Hepatocyte (in vitro differentiated cells): ENCODE data around the gene ZNF454. TPM values are rescaled to one million over a fixed set of nuclear protein-coding genes. Genes with fewer than 3 reads are reported as not detected.

ENCODE experiments used
- DNase-seq: peaks from one replicate; pipeline ENCODE4 v3.0.0-alpha.2; 2016; ENCODE audit warnings: low spot score
- H2AFZ ChIP-seq: fragments of 200-600 bp; sonication (generic); 2 replicates; pipeline ENCODE4 v1.6.0; 2016; ENCODE audit warnings: antibody characterized with exemption, mild to moderate bottlenecking
- H3K27ac ChIP-seq: fragments of 200-600 bp; sonication (generic); 2 replicates; pipeline ENCODE4 v1.5.1; 2016; ENCODE audit warnings: mild to moderate bottlenecking
- H3K27me3 ChIP-seq: fragments of 200-600 bp; sonication (generic); 2 replicates; pipeline ENCODE4 v1.6.1; 2016
- H3K36me3 ChIP-seq: fragments of 200-600 bp; sonication (generic); replicated peaks from 2 replicates; pipeline ENCODE4 v1.5.1; 2016; ENCODE audit warnings: low read depth; ENCODE audit not compliant: insufficient read depth
- H3K4me1 ChIP-seq: fragments of 200-600 bp; sonication (generic); 2 replicates; pipeline ENCODE4 v1.5.1; 2016; ENCODE audit warnings: mild to moderate bottlenecking, moderate library complexity; ENCODE audit not compliant: insufficient read depth
- H3K4me2 ChIP-seq: fragments of 200-600 bp; sonication (generic); 2 replicates; pipeline ENCODE4 v1.6.0; 2016
- H3K4me3 ChIP-seq: fragments of 200-600 bp; sonication (generic); 2 replicates; pipeline ENCODE4 v1.5.1; 2016; ENCODE audit warnings: mild to moderate bottlenecking
- H3K79me2 ChIP-seq: fragments of 200-600 bp; sonication (generic); 2 replicates; pipeline ENCODE4 v1.6.0; 2017; ENCODE audit warnings: mild to moderate bottlenecking
- H3K9me2 ChIP-seq: fragments of 200-600 bp; sonication (generic); replicated peaks from 2 replicates; pipeline ENCODE4 v1.6.0; 2017; ENCODE audit warnings: mild to moderate bottlenecking; ENCODE audit not compliant: insufficient read depth
- H3K9me3 ChIP-seq: fragments of 200-600 bp; sonication (generic); 2 replicates; pipeline ENCODE4 v1.5.1; 2016; ENCODE audit warnings: low read depth, mild to moderate bottlenecking
- H4K20me1 ChIP-seq: fragments of 200-600 bp; sonication (generic); 2 replicates; pipeline ENCODE4 v1.6.0; 2016; ENCODE audit warnings: mild to moderate bottlenecking; ENCODE audit not compliant: insufficient read depth, poor library complexity, severe bottlenecking
- CTCF ChIP-seq: fragments of 200-600 bp; sonication (generic); IDR thresholded peaks from 2 replicates; pipeline ENCODE4 v1.5.1; 2016; ENCODE audit warnings: antibody characterized with exemption, mild to moderate bottlenecking; ENCODE audit not compliant: poor library complexity
- EZH2 ChIP-seq: fragments of 200-600 bp; sonication (generic); IDR thresholded peaks from 2 replicates; pipeline ENCODE4 v1.6.1; 2016; ENCODE audit warnings: antibody characterized with exemption, mild to moderate bottlenecking, borderline replicate concordance
- EZH2phosphoT487 ChIP-seq: fragments of 200-600 bp; sonication (generic); IDR thresholded peaks from one replicate; pipeline ENCODE4 v1.6.1; 2018; ENCODE audit warnings: antibody characterized with exemption, mild to moderate bottlenecking, low read depth, moderate library complexity; ENCODE audit not compliant: unreplicated experiment, severe bottlenecking
- WGBS: methylation state at CpG from one replicate; pipeline ENCODE4 v1.1.6; 2016; ENCODE audit warnings: low lambda C conversion rate; ENCODE audit errors: missing lambda C conversion rate; 5-methylcytosine and 5-hydroxymethylcytosine counted together
- polyA plus RNA-seq: library from polyadenylated mRNA; unstranded; fragments of >200 nt; fragmentation: Nextera tagmentation; extraction: Ambion mirVana; gene quantifications from 2 replicates; pipeline ENCODE4 v1.2.1, GENCODE V29; 2016
- total RNA-seq: library from RNA; depleted of rRNA; stranded (reverse); fragments of >200 nt; gene quantifications from 2 replicates; pipeline ENCODE4 v1.2.3, GENCODE V29; 2014

ZNF454 gene
- total and polyA plus RNA-seq, 2 experiments from 2014 or later = 0.07 TPM; not detected in 1

- no peak within 1 kb of the TSS for H2AFZ ChIP-seq
- H3K27me3 ChIP-seq = peaks cover 35% of the 10 kb centered on the region
- no peaks in the 10 kb centered on the region for H3K9me3 ChIP-seq
- no peaks in the 10 kb centered on the region for H4K20me1 ChIP-seq
- H3K4me1 ChIP-seq = no peaks in the 10 kb centered on the region
- 6% methylated on average over 67 of the region's 97 CpGs for WGBS
- no peak within 1 kb of the TSS for H3K27ac ChIP-seq
- no peak within 1 kb of the TSS for H3K4me3 ChIP-seq
- no peaks in the 10 kb centered on the region for H3K79me2 ChIP-seq
- no peak for DNase-seq
- no peak for TF ChIP-seq EZH2phosphoT487
- no peak for TF ChIP-seq CTCF
- no peak for TF ChIP-seq EZH2
- no peaks in the 10 kb centered on the region for H3K9me2 ChIP-seq
- no peaks in the 10 kb centered on the region for H3K36me3 ChIP-seq
- H3K4me2 ChIP-seq = peak within 1 kb of the TSS; percentile 65
Observed at GRCh38 chr5:178994580-178995340, 53.8 kb downstream of the ZNF454 start, which contains the start of gene GRM6. GRM6 (minus strand) TSS chr5:178995320; CDS start chr5:178994944, 376 bp downstream.

GRCh38 chr5:178995341-178995690 is 54.3 kb downstream of the ZNF454 start:
- H3K9me3 ChIP-seq = no peaks in the 10 kb centered on the region

GRCh38 chr5:178996156-178996555 is 55.2 kb downstream of the ZNF454 start:
- Histone ChIP-seq H3K4me2 (no peak overlapping the region), H2AFZ (no peak overlapping the region), H3K27me3 (peaks cover 35% of the 10 kb centered on the region), H3K4me1 (no peaks in the 10 kb centered on the region), H3K79me2 (no peaks in the 10 kb centered on the region), H3K36me3 (no peaks in the 10 kb centered on the region), H3K9me2 (no peaks in the 10 kb centered on the region), H3K27ac (no peak overlapping the region), H3K9me3 (no peaks in the 10 kb centered on the region), H3K4me3 (no peak overlapping the region), H4K20me1 (no peaks in the 10 kb centered on the region)
- no peak for DNase-seq
- 73% methylated on average over 11 of the region's 11 CpGs for WGBS
- TF ChIP-seq EZH2phosphoT487 (no peak), CTCF (no peak), EZH2 (no peak)

More at GRCh38 chr5:178995341-178995690, 54.3 kb downstream of the ZNF454 start:
- no peaks in the 10 kb centered on the region for H3K9me2 ChIP-seq
- no peaks in the 10 kb centered on the region for H3K4me1 ChIP-seq
- H3K27me3 ChIP-seq = peaks cover 35% of the 10 kb centered on the region
- peak overlapping the region; percentile 65 for H3K4me2 ChIP-seq
- no peak overlapping the region for H3K4me3 ChIP-seq
- WGBS = 26% methylated on average over 6 of the region's 6 CpGs
- H3K27ac ChIP-seq = no peak overlapping the region
- no peaks in the 10 kb centered on the region for H3K36me3 ChIP-seq
- H4K20me1 ChIP-seq = no peaks in the 10 kb centered on the region
- no peak overlapping the region for H2AFZ ChIP-seq
- TF ChIP-seq EZH2phosphoT487 = no peak
- no peak for TF ChIP-seq EZH2
- TF ChIP-seq CTCF = no peak
- no peaks in the 10 kb centered on the region for H3K79me2 ChIP-seq
- no peak for DNase-seq
